GM21825 (cell line): Measurements from ENCODE around the gene TMEM217.
"Not testable (repeated sequence)": the region's sequence is repeated elsewhere in the genome, so short reads cannot be mapped to it uniquely, and the experiment has no call there.

Experiments
- ATAC-seq: cut with Tn5 transposase; IDR thresholded peaks from one replicate; pipeline ENCODE4 v1.9.1; 2021; ENCODE audit warnings: mild to moderate bottlenecking, moderate library complexity; ENCODE audit not compliant: unreplicated experiment

Gene TMEM217

GRCh38 chr6:37218511-37218910 is 39.4 kb downstream of the TMEM217 start:
- no peak for ATAC-seq

GRCh38 chr6:37218061-37218460 is 39.9 kb downstream of the TMEM217 start:
- no peak for ATAC-seq

- no peak for ATAC-seq
These were observed 45.7 kb downstream of the TMEM217 start for GRCh38 chr6:37212268-37212667.

GRCh38 chr6:37210313-37210968 is 47.5 kb downstream of the TMEM217 start:
- peak; percentile 65 for ATAC-seq

- no peak for ATAC-seq
These were observed 48.3 kb downstream of the TMEM217 start for GRCh38 chr6:37209461-37210205.

GRCh38 chr6:37208793-37209192 is 49.2 kb downstream of the TMEM217 start:
- ATAC-seq, result no peak

- ATAC-seq, result no peak
These were observed 50.0 kb downstream of the TMEM217 start for GRCh38 chr6:37207903-37208456.

GRCh38 chr6:37206622-37207021 is 51.3 kb downstream of the TMEM217 start:
- no peak for ATAC-seq

GRCh38 chr6:37205997-37206340 is 52.0 kb downstream of the TMEM217 start:
- ATAC-seq, result no peak

- ATAC-seq, result no peak
These were observed 52.6 kb downstream of the TMEM217 start for GRCh38 chr6:37205175-37205996.

- no peak for ATAC-seq
These were observed 53.8 kb downstream of the TMEM217 start for GRCh38 chr6:37204014-37204751.

GRCh38 chr6:37202788-37203491 is 55.0 kb downstream of the TMEM217 start:
- no peak for ATAC-seq

- ATAC-seq, result no peak
These were observed 56.2 kb downstream of the TMEM217 start for GRCh38 chr6:37201726-37202125.

- ATAC-seq, result no peak
These were observed 57.9 kb downstream of the TMEM217 start for GRCh38 chr6:37200085-37200484.

- ATAC-seq, result not testable (repeated sequence)
These were observed 61.5 kb downstream of the TMEM217 start for GRCh38 chr6:37196451-37196850.

GRCh38 chr6:37194886-37195285 is 63.1 kb downstream of the TMEM217 start:
- not testable (repeated sequence) for ATAC-seq

GRCh38 chr6:37192666-37193065 is 65.3 kb downstream of the TMEM217 start:
- ATAC-seq, result no peak

- no peak for ATAC-seq
These were observed 67.8 kb downstream of the TMEM217 start for GRCh38 chr6:37190159-37190535.

- ATAC-seq, result no peak
These were observed 68.9 kb downstream of the TMEM217 start for GRCh38 chr6:37188962-37189510.
